Stimulated activated CD4-positive, alpha-beta T cell treated with anti-CD3 and anti-CD28 coated beads, Interleukin-4, amount 100 ng/mL, for 48 hours (primary cell): ENCODE data around the gene FOXRED2.
A peak's percentile ranks its signal among the peaks of the same experiment; 100 is the strongest.

Experiments
- DNase-seq, 2 donors: peaks; one replicate each; pipeline ENCODE4 v3.0.0-alpha.2; 2020; ENCODE audit warnings: low read depth in 2 of 2

FOXRED2 gene

DNA sequence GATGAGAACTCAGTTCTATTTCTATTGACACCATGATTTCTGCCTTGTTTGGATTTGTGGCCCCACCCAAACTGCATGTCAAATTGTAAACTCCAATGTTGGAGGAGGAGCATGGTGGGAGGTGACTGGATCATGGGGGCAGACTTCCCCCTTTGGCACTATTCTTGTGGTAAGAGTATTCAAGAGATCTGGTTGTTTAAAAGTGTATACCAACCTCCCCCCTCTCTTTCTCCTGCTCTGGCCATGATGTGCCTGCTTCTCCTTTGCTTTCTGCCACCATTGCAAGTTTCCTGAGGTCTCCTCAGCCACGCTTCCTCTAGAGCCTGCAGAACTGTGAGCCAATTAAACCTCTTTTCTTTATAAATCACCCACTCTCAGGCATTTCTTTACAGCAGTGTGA is 7.9 kb upstream of the FOXRED2 start:
- DNase-seq, result no peak

DNA sequence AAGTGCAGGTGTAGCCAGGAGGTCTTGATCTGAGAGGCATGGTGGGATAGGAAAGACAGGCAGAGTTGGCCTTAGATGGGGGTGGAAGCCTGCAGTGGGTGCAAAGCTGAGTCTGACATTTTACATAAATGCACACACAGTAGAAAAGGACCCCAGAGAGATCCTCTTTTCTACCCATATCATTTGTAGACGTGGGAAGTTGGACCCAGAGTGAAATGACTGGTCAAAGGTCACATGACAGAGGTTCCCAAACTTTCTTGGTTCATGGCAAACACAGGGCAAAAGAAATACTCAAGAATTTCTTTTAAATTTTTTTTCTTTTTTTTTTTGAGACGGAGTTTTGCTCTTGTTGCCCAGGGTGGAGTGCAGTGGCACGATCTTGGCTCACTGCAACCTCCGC is 6.2 kb upstream of the FOXRED2 start:
- no peak for DNase-seq

DNA sequence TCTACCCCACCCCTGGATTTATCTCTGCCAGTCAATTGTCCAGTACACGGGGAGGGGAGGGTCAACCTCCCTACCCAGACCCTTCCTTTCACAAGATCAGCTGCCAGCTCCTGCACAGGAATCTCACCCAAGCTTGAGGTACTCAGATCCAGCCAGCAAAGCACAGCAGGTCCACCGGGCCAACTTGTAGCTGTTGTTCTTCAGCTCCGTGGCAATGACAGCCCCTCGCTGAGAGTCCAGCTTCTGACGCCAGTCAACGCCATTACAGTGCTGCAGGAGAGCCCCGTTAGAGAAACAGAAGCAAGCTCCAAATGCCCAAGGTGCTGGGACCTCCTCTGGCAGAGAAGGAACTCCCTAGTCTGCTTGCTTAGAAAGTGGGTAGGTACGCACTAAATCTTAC is 5.5 kb upstream of the FOXRED2 start:
- no peak for DNase-seq

DNA sequence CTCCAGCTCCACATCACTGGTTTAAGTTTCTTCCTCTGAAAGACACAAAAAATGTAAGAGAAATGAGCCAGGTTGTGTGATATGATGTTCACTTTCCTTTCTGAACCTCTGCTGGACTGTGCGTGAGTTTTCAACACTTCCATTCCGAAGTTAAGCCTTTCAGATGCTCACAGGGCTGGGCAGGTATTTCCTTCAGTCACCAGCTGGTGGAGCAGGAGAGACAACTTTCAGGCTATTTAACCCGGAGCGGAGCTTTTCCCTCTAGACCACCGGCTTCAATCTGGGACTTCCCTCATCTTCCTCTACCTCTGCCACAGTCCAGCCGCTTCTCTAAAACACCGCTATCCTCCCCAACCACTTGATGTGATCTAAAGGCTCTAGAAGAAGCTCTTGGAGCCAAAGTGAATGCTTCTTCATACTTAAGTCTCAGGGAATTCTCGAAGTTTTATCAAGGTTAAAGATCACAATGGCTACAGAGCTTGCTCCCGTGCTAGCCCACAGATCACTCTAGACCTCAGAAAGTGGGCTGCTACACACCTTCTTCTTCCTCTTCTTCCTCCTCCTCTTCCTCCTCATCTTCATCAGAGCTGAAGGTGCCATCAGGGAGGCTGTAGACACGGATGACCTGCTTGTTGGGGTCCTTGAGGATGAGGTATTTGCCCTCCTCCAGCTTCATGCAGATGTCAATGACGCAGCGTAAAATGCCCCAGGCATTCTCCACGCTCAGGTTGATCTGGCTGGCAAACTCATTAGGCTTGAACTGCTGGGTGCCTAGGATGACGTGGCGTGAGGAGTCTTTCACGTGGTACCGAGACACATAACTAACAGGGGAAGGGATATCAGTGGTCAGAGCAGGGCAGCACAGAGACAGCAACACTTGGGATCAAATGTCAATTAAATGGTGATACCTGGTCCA is 4.4 kb upstream of the FOXRED2 start:
- DNase-seq, result no peak

DNA sequence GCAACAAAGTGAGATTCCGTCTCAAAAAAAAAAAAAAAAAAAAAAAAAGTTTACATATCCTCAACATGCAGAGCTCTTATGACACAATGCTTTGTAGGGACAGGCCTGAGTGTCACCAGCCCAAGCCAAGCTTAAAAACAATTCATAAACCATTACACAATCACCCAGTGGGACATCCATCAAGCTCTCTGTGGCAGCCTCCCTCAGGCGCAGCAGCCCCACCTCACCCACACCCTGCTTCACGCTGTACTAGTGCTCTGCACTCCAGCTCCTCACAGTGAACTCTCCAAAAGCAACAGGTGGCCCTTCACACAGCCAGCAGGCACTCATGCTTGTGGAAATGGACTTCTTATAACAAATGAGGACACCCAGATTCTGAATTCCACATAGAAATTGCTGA is 3.5 kb upstream of the FOXRED2 start:
- DNase-seq, result no peak

DNA sequence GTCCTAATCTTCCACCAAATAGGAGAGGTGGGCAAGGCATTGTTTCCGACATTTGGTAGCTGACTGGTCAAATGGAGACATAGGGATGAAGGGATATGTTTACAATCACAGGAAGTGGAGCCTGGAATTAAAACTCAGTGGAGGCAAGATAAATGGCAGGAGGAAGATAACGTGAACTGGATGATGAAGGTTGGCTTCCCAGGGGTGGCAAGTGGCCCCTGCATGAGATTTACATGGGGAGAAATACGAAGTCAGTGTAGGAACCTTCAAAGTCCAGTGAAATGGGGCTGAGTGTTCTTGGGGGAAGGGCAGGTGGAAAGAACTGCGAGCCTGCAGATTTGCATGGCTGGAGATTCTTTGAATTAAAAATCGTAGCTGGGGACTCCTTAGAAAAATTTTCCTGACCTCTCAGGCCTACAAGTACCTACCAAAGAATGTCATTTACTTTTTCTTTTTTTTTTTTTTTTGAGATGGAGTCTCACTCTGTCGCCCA is 724 bp upstream of the FOXRED2 start:
- no peak for DNase-seq

DNA sequence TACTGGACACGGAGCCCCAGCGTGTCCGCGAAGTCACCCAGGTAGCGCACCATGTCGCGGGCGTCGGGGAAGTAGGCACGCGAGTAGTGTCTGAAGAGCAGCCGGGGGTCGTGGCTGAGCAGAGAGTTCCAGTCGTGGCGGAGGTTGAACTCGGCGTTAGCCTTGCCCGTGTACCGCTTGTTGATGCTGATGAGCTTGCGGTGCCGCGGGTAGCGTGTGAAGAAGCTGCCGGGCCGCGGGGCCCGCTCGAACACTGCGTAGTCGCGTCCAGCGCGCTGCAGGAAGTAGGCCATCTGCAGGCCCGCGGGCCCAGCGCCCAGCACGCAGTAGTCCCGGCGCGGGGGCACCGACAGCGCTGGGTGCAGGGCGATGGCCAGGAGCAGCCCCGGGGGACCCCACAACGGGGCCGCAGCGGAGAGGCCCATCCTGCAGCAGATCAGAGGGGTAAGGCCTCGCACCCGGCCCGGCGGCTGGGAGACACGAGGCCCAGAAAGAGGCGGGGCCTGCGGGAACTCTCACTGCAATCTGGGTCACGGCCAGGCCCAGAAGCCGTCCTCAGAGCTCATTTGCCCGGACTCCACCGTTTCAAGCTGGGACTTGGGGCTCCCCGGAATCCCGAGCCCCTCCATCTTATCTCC is 723 bp downstream of the FOXRED2 start:
- DNase-seq, result no peak

DNA sequence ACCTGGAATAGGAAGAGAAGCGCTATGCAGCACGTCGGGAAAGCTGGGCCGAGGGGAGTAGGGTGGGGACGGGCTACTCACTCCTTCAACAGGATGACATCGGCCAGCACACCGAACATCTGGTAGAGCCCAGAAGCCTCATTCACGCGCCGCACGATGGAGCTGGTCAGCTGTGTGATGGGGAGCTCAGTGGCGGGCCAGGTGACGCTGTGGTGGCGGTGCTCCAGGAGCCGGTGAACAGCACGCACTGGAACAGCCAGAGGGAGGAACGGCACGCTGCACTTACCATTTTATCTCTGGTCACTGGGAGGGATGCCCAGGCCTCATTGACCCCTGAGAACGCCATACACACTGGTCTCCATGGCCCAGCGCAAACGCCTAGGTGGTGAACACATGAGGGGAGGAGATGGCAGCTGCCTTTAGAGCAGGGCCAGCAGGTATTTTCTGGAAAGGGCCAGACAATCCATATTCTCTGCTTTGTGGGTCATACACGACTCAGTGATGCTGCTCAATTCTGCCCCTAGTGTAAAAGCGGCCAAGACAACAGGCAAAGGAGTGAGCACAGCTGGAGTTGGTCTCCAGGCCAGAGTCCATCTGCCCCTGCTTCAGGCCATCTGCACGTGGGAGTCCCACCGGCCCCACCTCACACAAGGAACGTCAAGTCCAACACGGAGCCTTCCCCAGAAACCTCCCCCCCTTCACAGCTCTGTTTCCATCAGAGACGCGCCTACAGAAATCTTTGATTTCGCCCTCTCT is 8.8 kb downstream of the FOXRED2 start:
- DNase-seq, result no peak

DNA sequence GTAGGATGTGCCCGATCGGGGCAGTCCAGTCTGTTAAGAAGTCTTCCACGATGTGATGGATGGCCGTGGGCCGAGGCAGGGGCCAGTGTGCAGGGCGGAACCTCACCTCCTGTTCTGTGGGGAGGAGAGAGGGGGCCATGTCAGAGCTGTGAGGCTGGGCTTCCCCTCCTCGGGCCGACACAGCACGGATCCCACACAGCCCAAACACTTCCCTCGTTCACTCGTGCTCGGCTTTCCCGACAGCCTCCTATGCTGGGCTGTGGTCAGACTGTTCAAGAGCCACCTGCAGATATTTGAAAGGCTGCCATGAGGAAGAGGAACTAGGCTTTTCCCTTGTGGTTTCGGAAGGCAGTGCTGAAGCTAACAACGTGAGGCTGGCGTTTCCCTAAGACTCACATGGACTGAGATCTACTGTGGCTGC is 13.1 kb downstream of the FOXRED2 start:
- no peak for DNase-seq

DNA sequence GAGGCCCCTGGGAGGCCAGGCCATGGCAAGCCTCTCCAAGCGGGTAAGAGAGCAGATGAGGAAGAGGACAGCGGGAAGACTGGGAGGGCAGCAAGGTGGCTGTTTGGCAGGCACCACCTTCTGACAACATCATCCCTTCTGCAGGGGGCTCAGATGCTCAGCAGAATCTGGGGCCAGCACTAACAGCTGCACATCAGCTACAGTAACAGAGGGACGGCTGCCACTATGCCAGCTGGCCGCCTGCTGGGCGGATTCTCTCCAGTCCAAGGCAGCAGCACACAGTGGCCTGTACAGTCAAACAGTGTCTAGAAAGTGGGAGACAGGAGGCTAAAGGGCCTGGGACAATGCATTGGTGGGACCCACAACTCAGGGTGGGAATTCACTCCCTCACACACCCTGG is 14.7 kb downstream of the FOXRED2 start:
- no peak for DNase-seq

DNA sequence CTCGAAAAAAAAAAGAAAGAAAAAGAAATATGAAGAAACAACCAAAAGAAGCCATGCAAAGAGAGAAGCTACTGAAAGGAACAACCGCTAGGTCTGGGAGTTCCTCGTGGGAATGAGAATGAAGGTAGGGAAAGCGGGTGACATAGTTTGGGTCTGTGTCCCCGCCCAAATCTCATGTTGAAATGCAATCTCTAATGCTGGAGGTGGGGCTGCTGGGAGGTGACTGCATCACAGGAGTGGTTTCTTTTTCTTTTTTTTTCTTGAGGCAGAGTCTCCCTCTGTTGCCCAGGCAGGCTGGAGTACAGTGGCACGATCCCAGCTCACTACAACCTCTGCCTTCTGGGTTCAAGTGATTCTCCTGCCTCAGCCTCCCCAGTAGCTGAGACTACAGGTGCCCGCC is 15.7 kb downstream of the FOXRED2 start:
- no peak for DNase-seq

DNA sequence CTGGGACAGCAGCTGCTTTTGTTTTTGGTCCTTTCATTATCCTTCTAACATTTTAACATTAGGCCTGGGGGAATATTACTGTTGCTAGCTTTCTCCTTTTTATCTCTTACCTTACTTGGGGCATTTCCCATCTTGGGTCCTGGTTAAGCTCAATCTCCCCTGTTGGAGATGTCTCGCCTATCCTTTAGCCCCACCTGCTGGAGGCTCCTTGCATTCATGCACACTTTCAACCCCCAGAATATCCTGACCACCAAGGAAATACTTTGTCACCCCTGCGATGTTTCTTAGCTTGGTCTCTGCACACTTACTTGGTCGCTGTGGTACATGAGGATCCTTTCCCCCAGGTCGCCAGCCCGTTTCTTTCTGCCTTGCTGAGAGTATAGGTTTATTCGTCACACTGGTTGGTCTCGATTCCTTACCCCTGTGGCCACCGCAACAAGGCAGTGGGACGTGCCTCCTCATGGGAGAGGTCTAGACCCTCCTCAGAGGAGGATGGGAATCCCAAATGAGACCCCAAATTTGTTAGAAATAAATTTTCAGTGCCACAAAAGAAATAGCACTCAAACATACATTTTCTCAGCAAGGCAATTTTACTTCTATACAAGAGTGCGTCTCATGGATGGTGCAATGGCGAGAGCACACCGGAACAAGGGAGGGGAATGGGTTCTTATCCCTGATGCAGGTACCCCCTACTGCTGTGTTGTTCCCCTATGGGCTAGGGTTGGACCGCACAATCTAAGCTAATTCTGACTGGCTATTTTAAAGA is 20.0 kb downstream of the FOXRED2 start:
- peak; percentile 42 to 53 for DNase-seq

DNA sequence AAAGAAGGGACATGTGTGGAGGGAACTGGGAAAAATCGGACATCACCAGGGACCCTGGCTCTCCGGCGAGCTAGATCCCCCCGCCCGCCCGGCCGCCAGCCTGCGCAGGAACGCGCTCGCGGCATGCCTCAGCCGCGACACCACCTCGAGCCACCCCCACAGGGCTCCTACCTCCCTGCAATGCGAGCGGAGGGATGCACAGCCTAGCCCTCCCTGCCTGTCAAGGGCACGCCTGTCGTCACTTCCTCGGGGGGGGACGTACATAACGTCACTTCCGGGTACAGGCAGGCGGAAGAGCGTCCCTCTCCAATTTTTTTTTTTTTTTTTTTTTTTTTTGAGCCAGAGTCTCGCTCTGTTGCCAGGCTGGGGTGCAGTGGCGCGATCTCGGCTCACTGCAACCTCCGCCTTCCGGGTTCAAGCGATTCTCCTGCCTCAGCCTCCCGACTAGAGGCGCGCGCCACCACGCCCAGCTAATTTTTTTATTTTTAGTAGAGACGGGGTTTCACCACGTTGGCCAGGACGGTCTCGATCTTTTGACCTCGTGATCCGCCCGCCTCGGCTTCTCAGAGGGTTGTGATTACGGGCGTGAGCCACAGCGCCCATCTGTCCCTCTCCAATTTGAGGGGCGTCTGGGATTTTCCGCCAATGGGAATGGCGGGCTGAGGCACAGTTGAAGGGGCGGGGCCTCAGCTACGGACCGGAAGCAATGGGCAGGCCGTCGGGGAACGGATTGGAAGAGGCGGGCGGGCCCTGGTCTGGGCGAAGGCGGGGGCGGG is 25.3 kb downstream of the FOXRED2 start, which contains the start of gene TXN2:
Gene TXN2 (minus strand): TSS at position 248 of the 776 bp plus-strand sequence. CDS start 803 bp downstream, outside the sequence.
- peak; percentile 93 to 94 for DNase-seq

DNA sequence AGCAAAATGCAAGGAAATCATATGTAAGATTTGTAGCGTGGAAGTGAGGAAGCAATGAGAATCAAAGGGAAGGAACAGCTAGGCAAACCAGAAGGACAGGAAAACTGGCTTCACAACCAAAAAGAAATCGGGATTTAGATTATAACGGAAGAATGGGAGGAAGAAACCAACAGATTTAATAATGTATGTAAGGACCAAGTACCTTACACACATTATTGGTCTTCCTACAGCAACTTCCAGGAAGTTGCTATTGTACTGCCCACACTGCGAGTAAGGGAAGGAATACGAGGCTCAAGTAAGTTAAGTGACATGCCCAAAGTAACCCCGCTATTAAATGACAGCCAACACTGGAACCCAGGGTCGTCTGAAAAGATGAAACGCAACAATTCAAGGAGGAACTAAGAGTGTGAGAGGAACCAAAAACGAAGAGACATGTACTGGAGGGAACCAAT is 25.9 kb downstream of the FOXRED2 start:
- no peak for DNase-seq

DNA sequence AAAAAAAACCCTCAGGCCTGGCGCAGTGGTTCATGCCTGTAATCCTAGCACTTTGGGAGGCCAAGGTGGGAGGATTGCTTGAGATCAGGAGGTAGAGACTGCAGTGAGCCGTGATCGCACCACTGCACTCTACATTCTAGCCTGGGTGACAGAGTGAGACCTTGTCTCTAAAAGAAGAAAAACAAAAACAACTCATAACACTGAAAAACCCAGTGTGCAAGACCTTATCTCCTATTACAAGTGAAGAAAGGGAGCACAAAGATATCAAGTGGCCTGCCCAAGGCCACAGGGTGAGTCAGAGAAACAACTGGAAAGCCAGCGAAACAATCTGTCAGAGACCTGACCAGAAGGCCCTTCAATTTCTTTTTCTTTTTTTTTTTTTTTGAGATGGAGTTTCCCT is 27.9 kb downstream of the FOXRED2 start:
- DNase-seq, result no peak

DNA sequence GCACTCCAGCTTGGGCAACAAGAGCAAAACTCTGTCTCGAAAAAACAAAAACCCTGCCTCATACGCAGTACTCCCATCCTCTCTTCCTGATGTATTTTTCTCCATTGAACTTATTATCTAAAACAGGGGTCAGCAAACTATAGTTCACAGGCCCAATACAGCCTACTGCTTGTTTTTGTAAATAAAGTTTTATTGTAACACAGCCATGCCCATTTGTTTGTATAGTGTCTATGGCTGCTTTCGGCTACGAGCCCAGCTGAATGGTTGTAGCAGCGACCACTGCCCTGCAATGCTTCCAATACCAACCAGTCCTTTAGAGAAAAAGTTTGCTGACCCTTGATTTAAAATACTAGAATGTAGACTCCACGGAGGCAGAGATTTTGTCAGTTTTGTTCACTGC is 31.5 kb downstream of the FOXRED2 start:
- no peak for DNase-seq

DNA sequence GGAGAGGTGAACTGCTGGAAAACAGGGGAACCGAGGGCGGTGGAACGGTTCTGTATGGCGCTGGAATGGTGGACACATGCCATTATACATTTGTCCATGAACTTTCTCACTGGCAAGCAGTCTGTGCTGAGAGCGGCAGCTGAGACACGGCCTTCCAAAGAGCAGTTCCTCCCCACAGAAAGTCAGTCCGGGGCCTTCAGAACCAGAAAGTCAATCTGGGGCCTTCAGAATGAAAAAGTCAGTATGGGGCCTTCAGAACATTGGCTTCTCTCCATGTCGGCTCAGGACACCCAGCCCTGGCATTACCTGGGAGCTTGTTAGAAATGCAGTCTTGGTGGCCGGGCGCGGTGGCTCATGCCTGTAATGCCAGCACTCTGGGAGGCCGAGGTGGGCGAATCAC is 34.2 kb downstream of the FOXRED2 start:
- DNase-seq, result no peak

DNA sequence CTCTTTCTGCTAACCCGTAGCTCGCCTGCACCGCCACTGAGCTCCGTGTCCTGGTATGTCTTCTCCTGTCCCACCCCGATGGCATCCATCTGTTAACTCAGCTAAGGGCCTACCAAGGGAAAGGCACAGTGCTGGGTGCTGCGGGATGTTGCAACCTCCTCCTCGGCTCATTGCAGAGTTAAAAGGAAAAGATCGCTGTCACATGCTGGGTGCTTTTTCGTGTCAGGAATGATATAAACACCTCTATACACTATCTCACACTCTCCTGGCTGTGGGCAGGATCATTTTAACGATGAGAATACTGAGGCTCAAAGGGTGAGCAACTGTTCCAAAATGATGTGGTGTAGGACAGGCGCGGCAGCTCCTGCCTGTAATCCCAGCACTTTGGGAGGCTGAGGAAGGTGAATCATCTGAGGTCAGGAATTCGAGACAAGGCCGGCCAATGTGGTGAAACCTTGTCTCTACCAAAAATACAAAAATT is 35.5 kb downstream of the FOXRED2 start:
- DNase-seq, result no peak

DNA sequence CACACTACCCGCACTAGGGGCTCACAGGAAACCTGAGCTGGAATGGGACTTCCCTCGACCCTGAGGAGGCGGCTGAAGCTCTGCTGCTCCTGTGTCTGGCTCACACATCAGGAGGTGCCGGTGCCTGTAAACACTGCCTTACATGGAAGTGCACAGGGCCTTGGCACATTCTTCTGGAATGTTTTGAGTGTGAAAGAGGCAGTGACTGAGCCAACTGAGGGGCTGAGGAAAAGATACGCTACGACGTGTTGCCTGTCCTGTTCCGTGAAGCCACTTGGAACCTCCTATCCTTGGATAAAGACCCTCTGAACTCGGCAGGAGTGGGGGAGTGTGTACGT is 35.9 kb downstream of the FOXRED2 start:
- no peak for DNase-seq

DNA sequence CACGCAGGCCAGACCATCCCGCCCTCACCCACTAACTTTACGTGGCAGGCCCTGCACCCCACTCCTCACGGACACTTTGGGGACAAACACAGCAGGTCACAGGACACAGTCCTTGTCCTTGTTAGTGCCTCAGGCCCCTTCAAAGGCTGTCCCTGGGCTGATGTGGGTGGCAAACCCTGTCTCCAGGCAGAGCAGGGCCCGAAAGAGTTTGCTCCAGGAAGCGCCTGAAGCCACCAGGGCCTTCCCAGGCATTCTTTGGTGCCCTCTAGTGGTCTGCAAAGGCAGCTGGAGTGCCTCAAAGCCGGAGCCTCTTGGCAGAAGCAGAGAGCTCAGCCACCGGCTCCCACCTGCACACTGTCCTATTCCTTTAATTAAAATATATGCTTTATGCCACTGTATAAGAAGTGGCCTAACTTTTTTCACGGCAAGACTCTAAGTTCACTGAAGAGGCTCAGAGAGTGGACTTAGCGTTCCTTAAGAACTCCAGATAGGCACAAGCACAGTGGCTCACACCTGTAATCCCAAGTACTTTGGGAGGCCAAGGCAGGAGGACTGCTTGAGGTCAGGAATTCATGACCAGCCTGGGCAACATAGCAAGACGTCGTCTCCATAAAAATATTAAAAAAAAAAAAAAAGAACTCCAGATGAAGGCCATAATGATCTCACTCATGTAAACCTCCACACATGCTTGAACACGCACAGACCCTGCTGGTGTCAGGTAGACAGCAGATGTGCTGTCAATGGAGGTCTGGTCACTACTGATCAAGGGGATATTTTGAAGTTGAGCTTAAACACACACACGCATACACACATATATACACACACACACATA is 36.5 kb downstream of the FOXRED2 start:
- DNase-seq, result peak; percentile 62 to 73
